ENCODE results near the gene CHIC2.

- TF ChIP-seq CTCF (IDR thresholded peaks at IDR 0.05; ENCODE audit: insufficient read depth, low read length): no peak
- no peak for TF ChIP-seq GABPA (IDR thresholded peaks at IDR 0.05; ENCODE audit: low read depth)
- TF ChIP-seq POLR2AphosphoS5 (IDR thresholded peaks at IDR 0.05; ENCODE audit: low read depth): no peak
- TF ChIP-seq REST (IDR thresholded peaks at IDR 0.05; ENCODE audit: insufficient replicate concordance, low read depth): no peak
- no peak for TF ChIP-seq SPI1 (IDR thresholded peaks at IDR 0.05; ENCODE audit: borderline replicate concordance, low read depth)
These were observed 49.7 kb downstream of the CHIC2 start for GRCh38 chr4:54014666-54015160.
